ENCODE data around the gene ZNF506. TPM values are rescaled to one million over a fixed set of nuclear protein-coding genes. Genes with fewer than 3 reads are reported as not detected.
A peak's percentile ranks its signal among the peaks of the same experiment; 100 is the strongest.
"Not testable (repeated sequence)": the region's sequence is repeated elsewhere in the genome, so short reads cannot be mapped to it uniquely, and the experiment has no call there.

Gene ZNF506
- total RNA-seq, 4 donors from 2014 or later, result 29.4 to 50.0 (median 43.2) TPM

- Histone ChIP-seq H3K9me3 (peaks cover 0 to 11% (median 0%) of the 10 kb centered on the region in 4 donors), H3K4me3 (peak overlapping the region; percentile 49 to 94 (median 77)), H3K27me3 (no peaks in the 10 kb centered on the region), H3K36me3 (peaks cover 0 to 16% (median 0%) of the 10 kb centered on the region in 3 donors), H3K4me1 (peaks cover 0 to 21% (median 12%) of the 10 kb centered on the region in 4 donors), H3K27ac (peak overlapping the region in 3 of 4 donors; percentile 68 to 82 (median 78))
- peak; percentile 92 to 93 for DNase-seq (ENCODE audit: low spot score in 2 of 2)
- TF ChIP-seq POLR2A (IDR thresholded peaks at IDR 0.05) (peak in 1 of 2 donors; percentile 56), EP300 (IDR thresholded peaks at IDR 0.05) (peak; percentile 81 to 89), CTCF (IDR thresholded peaks at IDR 0.05) (peak in 2 of 5 experiments; percentile 19 to 59)
- 0% methylated on average over 22 to 36 of the region's 36 CpGs for WGBS, 2 donors
Observed at GRCh38 chr19:19776206-19777008, 45.1 kb downstream of the ZNF506 start.

DNA sequence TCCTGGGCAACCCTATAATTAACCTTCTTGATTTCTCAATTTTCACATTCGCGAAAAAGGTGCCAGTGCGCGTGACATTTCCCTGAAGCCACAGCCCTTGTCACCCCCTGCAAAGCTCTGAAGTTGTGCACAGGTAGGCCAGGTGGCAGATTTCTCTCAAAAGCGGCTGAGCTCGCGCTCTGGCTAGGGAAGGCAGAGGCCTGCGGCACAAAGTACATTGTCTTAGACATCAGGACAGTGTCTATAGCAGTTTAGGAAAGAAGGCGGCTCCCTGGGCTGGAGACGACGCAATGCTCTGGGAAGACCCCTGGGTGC is 45.7 kb downstream of the ZNF506 start:
- Histone ChIP-seq H3K27me3 (no peaks in the 10 kb centered on the region), H3K4me3 (peak overlapping the region; percentile 49 to 94 (median 77)), H3K9me3 (peaks cover 0 to 11% (median 0%) of the 10 kb centered on the region in 4 donors), H3K4me1 (peaks cover 0 to 21% (median 12%) of the 10 kb centered on the region in 4 donors), H3K27ac (peak overlapping the region in 3 of 4 donors; percentile 68 to 82 (median 78)), H3K36me3 (peaks cover 0 to 16% (median 0%) of the 10 kb centered on the region in 3 donors)
- DNase-seq (ENCODE audit: low spot score in 2 of 2), result no peak
- WGBS, 2 donors, result 3 to 4% methylated on average over 11 of the region's 11 CpGs
- TF ChIP-seq CTCF (IDR thresholded peaks at IDR 0.05) (no peak), EP300 (IDR thresholded peaks at IDR 0.05) (no peak), POLR2A (IDR thresholded peaks at IDR 0.05) (no peak)

DNA sequence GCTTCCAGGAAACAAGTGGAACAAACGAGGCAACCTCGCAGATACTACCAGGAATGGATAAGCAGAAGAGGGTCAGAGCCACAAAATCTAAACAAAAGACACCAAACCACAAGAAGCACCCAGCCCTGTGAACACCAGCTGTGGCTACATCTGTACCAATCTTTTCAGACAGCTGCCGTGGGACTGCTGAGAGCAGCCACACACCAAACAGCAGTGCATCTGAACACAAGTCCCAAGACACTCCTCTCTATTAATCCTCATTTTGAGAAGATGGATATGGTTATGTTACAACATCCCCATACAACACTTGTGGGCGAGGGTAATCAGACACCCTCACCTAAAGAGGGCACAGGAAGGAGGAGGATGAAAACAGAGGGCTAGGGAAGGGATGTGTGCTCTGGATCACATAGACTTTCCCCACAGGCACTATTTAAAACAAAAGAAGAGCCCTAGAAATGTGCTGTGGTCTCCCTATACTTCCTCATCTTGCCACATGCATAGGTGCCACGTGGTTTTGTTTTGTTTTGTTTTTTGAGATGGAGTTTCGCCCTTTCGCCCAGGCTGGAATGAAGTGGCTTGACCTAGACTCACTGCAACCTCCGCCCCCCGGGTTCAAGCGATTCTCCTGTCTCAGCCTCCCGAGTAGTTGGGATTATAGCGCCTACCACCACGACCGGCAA is 47.1 kb downstream of the ZNF506 start:
- peaks cover 0 to 21% (median 12%) of the 10 kb centered on the region in 4 donors for H3K4me1 ChIP-seq
- H3K27me3 ChIP-seq, result no peaks in the 10 kb centered on the region
- H3K9me3 ChIP-seq, result peaks cover 0 to 1% (median 0%) of the 10 kb centered on the region in 4 donors
- TF ChIP-seq CTCF (IDR thresholded peaks at IDR 0.05) (no peak), POLR2A (IDR thresholded peaks at IDR 0.05) (no peak), EP300 (IDR thresholded peaks at IDR 0.05) (no peak)
- H3K4me3 ChIP-seq, result no peak overlapping the region
- 90% methylated on average over 14 of the region's 14 CpGs for WGBS, 2 donors
- no peak for DNase-seq (ENCODE audit: low spot score in 2 of 2)
- peaks cover 0 to 14% (median 0%) of the 10 kb centered on the region in 3 donors for H3K36me3 ChIP-seq
- no peak overlapping the region for H3K27ac ChIP-seq

- not testable (repeated sequence) for H3K4me3 ChIP-seq; H3K27me3 ChIP-seq; H3K27ac ChIP-seq; H3K9me3 ChIP-seq; DNase-seq (ENCODE audit: low spot score in 2 of 2)
- peaks cover 0 to 12% (median 7%) of the 10 kb centered on the region in 4 donors for H3K4me1 ChIP-seq
- 78 to 79% methylated on average over 10 of the region's 10 CpGs for WGBS, 2 donors
- peaks cover 0 to 14% (median 0%) of the 10 kb centered on the region in 3 donors for H3K36me3 ChIP-seq
Observed at GRCh38 chr19:19771963-19772362, 49.6 kb downstream of the ZNF506 start.

- WGBS, 2 donors, result 90 to 93% methylated on average over 15 to 27 of the region's 28 CpGs
- not testable (repeated sequence) for H3K27me3 ChIP-seq; DNase-seq (ENCODE audit: low spot score in 2 of 2); H3K9me3 ChIP-seq; H3K4me1 ChIP-seq; H3K4me3 ChIP-seq; H3K27ac ChIP-seq
- H3K36me3 ChIP-seq, result peaks cover 0 to 14% (median 0%) of the 10 kb centered on the region in 3 donors
Observed at GRCh38 chr19:19769971-19770370, 51.6 kb downstream of the ZNF506 start.

DNA sequence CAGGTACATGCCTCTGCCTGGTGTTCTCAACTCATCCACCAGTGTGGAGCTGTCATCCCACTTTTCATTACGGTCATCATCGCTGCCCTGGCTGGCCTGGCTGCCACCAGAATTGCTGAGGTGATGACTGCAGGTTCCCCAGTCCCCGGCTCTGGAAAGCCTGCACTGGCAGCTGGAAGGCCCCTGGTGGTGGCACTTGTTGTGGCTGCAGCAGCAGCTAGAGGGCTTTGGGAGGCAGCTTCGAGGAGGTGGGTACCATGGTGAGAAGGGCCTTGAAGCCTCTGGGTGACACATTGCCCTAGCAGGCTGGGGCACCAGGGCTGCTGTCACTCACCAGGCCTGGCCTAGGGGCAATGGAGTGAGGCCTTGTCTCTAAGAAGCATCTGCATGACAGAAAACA is 63.4 kb downstream of the ZNF506 start:
- no peak for DNase-seq (ENCODE audit: low spot score in 2 of 2)
- 87 to 92% methylated on average over 4 of the region's 4 CpGs for WGBS, 2 donors
- H3K27ac ChIP-seq, result no peak overlapping the region
- TF ChIP-seq CTCF (IDR thresholded peaks at IDR 0.05), result no peak
- TF ChIP-seq POLR2A (IDR thresholded peaks at IDR 0.05), result no peak
- TF ChIP-seq EP300 (IDR thresholded peaks at IDR 0.05), result no peak
- H3K9me3 ChIP-seq, result no peaks in the 10 kb centered on the region
- H3K4me1 ChIP-seq, result no peaks in the 10 kb centered on the region
- H3K27me3 ChIP-seq, result no peaks in the 10 kb centered on the region
- peaks cover 0 to 48% (median 0%) of the 10 kb centered on the region in 3 donors for H3K36me3 ChIP-seq
- no peak overlapping the region for H3K4me3 ChIP-seq
